SK-N-SH treated with all-trans-retinoic acid at 6 μM for 48 hours (cell line): ENCODE data around the gene UBE2M.

Experiments
- ARNTL ChIP-seq: fragments of 450-650 bp; formaldehyde crosslinking; IDR thresholded peaks from 2 replicates; pipeline ENCODE4 v1.5.0; 2020; ENCODE audit warnings: low read depth, mild to moderate bottlenecking, moderate library complexity, borderline replicate concordance
- ZC3H10 ChIP-seq: fragments of 250-450 bp; sonication (Bioruptor Pico); IDR thresholded peaks from 2 replicates; pipeline ENCODE4 v1.5.1; 2021; ENCODE audit warnings: mild to moderate bottlenecking, moderate library complexity
- ZFP3 ChIP-seq: fragments of 250-450 bp; sonication (Bioruptor Pico); IDR thresholded peaks from 2 replicates; pipeline ENCODE4 v1.5.0; 2020; ENCODE audit warnings: mild to moderate bottlenecking, moderate library complexity
- ZNF565 ChIP-seq: fragments of 450-650 bp; formaldehyde crosslinking; conservative IDR thresholded peaks from 2 replicates; pipeline ENCODE4 v1.5.0; 2020; ENCODE audit warnings: low read depth, mild to moderate bottlenecking, moderate library complexity
- ZNF70 ChIP-seq: fragments of 450-650 bp; formaldehyde crosslinking; IDR thresholded peaks from 2 replicates; pipeline ENCODE4 v1.5.0; 2020; ENCODE audit warnings: mild to moderate bottlenecking, moderate library complexity
- TF ChIP-seq, protein P1 (sequence below): fragments of 250-450 bp; sonication (Bioruptor Pico); IDR thresholded peaks from 2 replicates; pipeline ENCODE4 v1.8.0; 2020; ENCODE audit warnings: mild to moderate bottlenecking, moderate library complexity, borderline replicate concordance

DNA sequence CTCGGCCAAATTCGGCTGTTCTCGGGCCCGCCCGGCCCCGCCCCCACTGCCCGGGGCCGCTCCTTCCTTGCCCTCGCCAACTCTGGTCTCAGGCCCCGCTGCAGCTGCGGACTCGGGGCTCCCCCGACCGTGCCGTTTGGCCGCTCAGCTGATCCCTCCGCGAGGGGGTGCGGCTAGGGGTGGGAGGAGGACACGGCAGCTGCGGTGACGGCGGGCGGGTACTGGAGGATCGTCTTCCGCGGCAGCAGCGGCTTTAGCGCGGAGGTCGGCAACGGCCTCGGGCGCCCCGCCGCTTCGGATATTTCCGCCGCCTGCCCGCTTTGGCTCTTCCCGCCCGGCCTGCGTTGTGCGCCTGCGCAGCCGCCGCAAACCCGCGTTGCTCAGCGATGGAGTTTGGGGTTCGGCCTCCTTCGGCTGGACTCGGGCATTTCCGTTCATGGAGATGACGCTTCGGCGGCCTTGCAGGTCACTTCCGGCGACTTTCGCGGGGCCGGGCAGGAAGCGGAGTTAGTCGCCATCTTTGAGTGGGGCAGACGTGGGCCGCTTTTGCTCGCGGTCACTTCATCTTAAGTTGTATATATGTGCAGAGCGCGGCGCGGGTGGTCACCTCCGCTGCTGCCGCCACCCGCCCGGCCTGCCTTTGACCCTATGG is 338 bp upstream of the UBE2M start:
- no peak for TF ChIP-seq ZC3H10 (CRISPR knock-in tag)
- no peak for TF ChIP-seq ZNF565 (CRISPR knock-in tag)
- TF ChIP-seq, protein P1, sequence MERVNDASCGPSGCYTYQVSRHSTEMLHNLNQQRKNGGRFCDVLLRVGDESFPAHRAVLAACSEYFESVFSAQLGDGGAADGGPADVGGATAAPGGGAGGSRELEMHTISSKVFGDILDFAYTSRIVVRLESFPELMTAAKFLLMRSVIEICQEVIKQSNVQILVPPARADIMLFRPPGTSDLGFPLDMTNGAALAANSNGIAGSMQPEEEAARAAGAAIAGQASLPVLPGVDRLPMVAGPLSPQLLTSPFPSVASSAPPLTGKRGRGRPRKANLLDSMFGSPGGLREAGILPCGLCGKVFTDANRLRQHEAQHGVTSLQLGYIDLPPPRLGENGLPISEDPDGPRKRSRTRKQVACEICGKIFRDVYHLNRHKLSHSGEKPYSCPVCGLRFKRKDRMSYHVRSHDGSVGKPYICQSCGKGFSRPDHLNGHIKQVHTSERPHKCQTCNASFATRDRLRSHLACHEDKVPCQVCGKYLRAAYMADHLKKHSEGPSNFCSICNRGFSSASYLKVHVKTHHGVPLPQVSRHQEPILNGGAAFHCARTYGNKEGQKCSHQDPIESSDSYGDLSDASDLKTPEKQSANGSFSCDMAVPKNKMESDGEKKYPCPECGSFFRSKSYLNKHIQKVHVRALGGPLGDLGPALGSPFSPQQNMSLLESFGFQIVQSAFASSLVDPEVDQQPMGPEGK = no peak
- TF ChIP-seq ZNF70 = no peak
- no peak for TF ChIP-seq ARNTL (CRISPR knock-in tag)
- TF ChIP-seq ZFP3 (CRISPR knock-in tag) = no peak
